GM23338 (cell line): ENCODE data around the gene ASPG. TPM values are rescaled to one million over a fixed set of nuclear protein-coding genes. Genes with fewer than 3 reads are reported as not detected.

ENCODE experiments used
- ATAC-seq: fragments of 200-7000 bp; cut with Tn5 transposase; 3 replicates; pipeline ENCODE4 v1.9.1; 2020
- DNase-seq: peaks from one replicate; pipeline ENCODE4 v3.0.0-alpha.2; 2015; ENCODE audit warnings: low spot score
- H2AFZ ChIP-seq: fragments of 200-600 bp; sonication (generic); 2 replicates; pipeline ENCODE4 v1.8.0; 2016; ENCODE audit warnings: antibody characterized with exemption, mild to moderate bottlenecking, moderate library complexity
- H3F3A ChIP-seq: fragments of 200-600 bp; sonication (generic); replicated peaks from 2 replicates; pipeline ENCODE4 v1.8.0; 2017; ENCODE audit warnings: antibody characterized with exemption, mixed run types, low read depth
- H3K27ac ChIP-seq: fragments of 200-600 bp; sonication (generic); 2 replicates; pipeline ENCODE4 v1.6.1; 2016; ENCODE audit warnings: low read depth
- H3K27me3 ChIP-seq: fragments of 200-600 bp; sonication (generic); 2 replicates; pipeline ENCODE4 v1.8.0; 2016; ENCODE audit warnings: mild to moderate bottlenecking, mixed run types, moderate library complexity; ENCODE audit not compliant: insufficient read depth
- H3K36me3 ChIP-seq: fragments of 200-600 bp; sonication (generic); 2 replicates; pipeline ENCODE4 v1.8.0; 2016; ENCODE audit warnings: mild to moderate bottlenecking; ENCODE audit not compliant: insufficient read depth
- H3K4me1 ChIP-seq: fragments of 200-600 bp; sonication (generic); 2 replicates; pipeline ENCODE4 v1.8.0; 2016; ENCODE audit warnings: mild to moderate bottlenecking, moderate library complexity; ENCODE audit not compliant: insufficient read depth
- H3K4me2 ChIP-seq: fragments of 200-600 bp; sonication (generic); 2 replicates; pipeline ENCODE4 v1.7.1; 2017; ENCODE audit warnings: mixed run types
- H3K4me3 ChIP-seq: fragments of 200-600 bp; sonication (generic); 2 replicates; pipeline ENCODE4 v1.6.1; 2016; ENCODE audit warnings: mixed run types
- H3K79me2 ChIP-seq: fragments of 200-600 bp; sonication (generic); replicated peaks from 2 replicates; pipeline ENCODE4 v1.8.0; 2017; ENCODE audit warnings: mild to moderate bottlenecking; ENCODE audit not compliant: insufficient read depth
- H3K9me2 ChIP-seq: fragments of 200-600 bp; sonication (generic); 2 replicates; pipeline ENCODE4 v1.8.0; 2017; ENCODE audit not compliant: insufficient read depth
- H4K20me1 ChIP-seq: fragments of 200-600 bp; sonication (generic); replicated peaks from 2 replicates; pipeline ENCODE4 v1.8.0; 2017; ENCODE audit warnings: mild to moderate bottlenecking; ENCODE audit not compliant: insufficient read depth
- H3K27ac Mint-ChIP-seq: 2 replicates; pipeline ENCODE4 v1.8.0; 2020; ENCODE audit warnings: inconsistent platforms, mild to moderate bottlenecking, moderate library complexity, mixed read lengths
- H3K27me3 Mint-ChIP-seq: 3 replicates; pipeline ENCODE4 v1.8.0; 2022; ENCODE audit warnings: low read depth, mild to moderate bottlenecking, moderate library complexity, mixed read lengths, inconsistent platforms; ENCODE audit not compliant: insufficient read depth, poor library complexity
- H3K36me3 Mint-ChIP-seq: 3 replicates; pipeline ENCODE4 v1.8.0; 2021; ENCODE audit warnings: low read depth, mild to moderate bottlenecking, inconsistent platforms, moderate library complexity, mixed read lengths
- H3K4me1 Mint-ChIP-seq: 3 replicates; pipeline ENCODE4 v1.8.0; 2020; ENCODE audit warnings: mild to moderate bottlenecking, inconsistent platforms, mixed read lengths
- H3K4me3 Mint-ChIP-seq: 3 replicates; pipeline ENCODE4 v1.8.0; 2021; ENCODE audit warnings: moderate library complexity, mild to moderate bottlenecking, inconsistent platforms, mixed read lengths
- H3K9me3 Mint-ChIP-seq: 3 replicates; pipeline ENCODE4 v1.8.0; 2020; ENCODE audit warnings: moderate library complexity, mild to moderate bottlenecking, inconsistent platforms, mixed read lengths
- CTCF ChIP-seq, 2 experiments: fragments of 200-600 bp in 1 of 2; sonication (generic) in 1 of 2; conservative IDR thresholded peaks; 2 replicates each; pipeline versions ENCODE4 v1.5.1 to v1.6.1; 2016 to 2017; ENCODE audit warnings: antibody characterized with exemption in 2 of 2, low read depth in 2 of 2, mild to moderate bottlenecking in 2 of 2, moderate library complexity in 1 of 2
- ETS1 ChIP-seq: IDR thresholded peaks from 2 replicates; pipeline ENCODE4 v1.6.1; 2016; ENCODE audit warnings: antibody characterized with exemption
- EZH2 ChIP-seq: fragments of 200-600 bp; sonication (generic); IDR thresholded peaks from one replicate; pipeline ENCODE4 v1.8.0; 2017; ENCODE audit warnings: antibody characterized with exemption, mild to moderate bottlenecking, low read depth; ENCODE audit not compliant: unreplicated experiment
- EZH2phosphoT487 ChIP-seq: fragments of 200-600 bp; sonication (generic); IDR thresholded peaks from one replicate; pipeline ENCODE4 v1.8.1; 2018; ENCODE audit warnings: antibody characterized with exemption; ENCODE audit not compliant: unreplicated experiment
- JUNB ChIP-seq: IDR thresholded peaks from one replicate; pipeline ENCODE4 v1.6.1; 2016; ENCODE audit warnings: antibody characterized with exemption; ENCODE audit not compliant: unreplicated experiment
- REST ChIP-seq: IDR thresholded peaks from one replicate; pipeline ENCODE4 v1.6.1; 2018; ENCODE audit warnings: antibody characterized with exemption; ENCODE audit not compliant: unreplicated experiment
- STAT1 ChIP-seq: IDR thresholded peaks from one replicate; pipeline ENCODE4 v1.6.1; 2016; ENCODE audit warnings: antibody characterized with exemption; ENCODE audit not compliant: unreplicated experiment
- ZNF114 ChIP-seq: fragments of 250-450 bp; sonication (Bioruptor Pico); IDR thresholded peaks from 2 replicates; pipeline ENCODE4 v1.5.0; 2020; ENCODE audit warnings: mild to moderate bottlenecking, moderate library complexity
- ZNF331 ChIP-seq: fragments of 250-450 bp; sonication (Bioruptor Pico); IDR thresholded peaks from 2 replicates; pipeline ENCODE4 v1.5.0; 2020; ENCODE audit warnings: low read depth, mild to moderate bottlenecking, moderate library complexity
- polyA plus RNA-seq: library from polyadenylated mRNA; unstranded; fragments of >200 nt; fragmentation: Nextera tagmentation; extraction: Ambion mirVana; gene quantifications from 2 replicates; pipeline ENCODE4 v1.2.1, GENCODE V29; 2016
- total RNA-seq: library from RNA; depleted of rRNA; stranded (reverse); fragments of >200 nt; shearing (Covaris generic); gene quantifications from 2 replicates; pipeline ENCODE4 v1.2.3, GENCODE V29; 2014

The ASPG gene
- total and polyA plus RNA-seq, 2 experiments from 2014 or later = 0.61 to 6.2 TPM

- DNase-seq (no peak), ATAC-seq (no peak)
- no peaks in the 10 kb centered on the region for H3K9me3 Mint-ChIP-seq
- H3K4me2 ChIP-seq = no peak overlapping the region
- H3K27ac ChIP-seq = no peak overlapping the region
- 0 out of 2 replicates have a peak, but pooled peaks cover 5% of the 10 kb centered on the region for H3F3A ChIP-seq
- H3K4me3 Mint-ChIP-seq = no peak overlapping the region
- peaks cover 21% of the 10 kb centered on the region for H3K4me1 ChIP-seq
- H3K27me3 Mint-ChIP-seq = peaks cover 17% of the 10 kb centered on the region
- no peaks in the 10 kb centered on the region for H3K36me3 ChIP-seq
- H4K20me1 ChIP-seq = peaks cover 4% of the 10 kb centered on the region
- H3K4me1 Mint-ChIP-seq = peaks cover 36% of the 10 kb centered on the region
- H3K9me2 ChIP-seq = no peaks in the 10 kb centered on the region
- H3K27me3 ChIP-seq = no peaks in the 10 kb centered on the region
- no peaks in the 10 kb centered on the region; the same call in 2 of the 3 replicates for H3K36me3 Mint-ChIP-seq
- no peak overlapping the region for H3K4me3 ChIP-seq
- H3K27ac Mint-ChIP-seq = no peak overlapping the region
- peaks cover 88% of the 10 kb centered on the region for H3K79me2 ChIP-seq
- no peak overlapping the region for H2AFZ ChIP-seq
- TF ChIP-seq REST = no peak
- no peak for TF ChIP-seq ZNF331 (CRISPR knock-in tag)
- no peak for TF ChIP-seq EZH2phosphoT487
- TF ChIP-seq ETS1 = no peak
- TF ChIP-seq JUNB = no peak
- no peak for TF ChIP-seq STAT1
- TF ChIP-seq ZNF114 = no peak
Measured at GRCh38 chr14:104146651-104147345, 61.3 kb downstream of the ASPG start.

- H3K27me3 ChIP-seq = no peaks in the 10 kb centered on the region
- H3K9me2 ChIP-seq = no peaks in the 10 kb centered on the region
- peaks cover 36% of the 10 kb centered on the region for H3K4me1 Mint-ChIP-seq
- peaks cover 88% of the 10 kb centered on the region for H3K79me2 ChIP-seq
- peak overlapping the region; percentile 91 for H3K27ac Mint-ChIP-seq
- H3K4me3 Mint-ChIP-seq = peak overlapping the region; percentile 21; the same call in 1 of the 3 replicates
- peak overlapping the region; percentile 67 for H3K4me2 ChIP-seq
- no peak for DNase-seq
- 0 out of 2 replicates have a peak, but pooled peaks cover 5% of the 10 kb centered on the region for H3F3A ChIP-seq
- H2AFZ ChIP-seq = no peak overlapping the region
- H3K36me3 Mint-ChIP-seq = no peaks in the 10 kb centered on the region; the same call in 2 of the 3 replicates
- ATAC-seq = no peak
- no peak overlapping the region; the same call in 1 of the 2 replicates for H3K4me3 ChIP-seq
- H3K36me3 ChIP-seq = no peaks in the 10 kb centered on the region
- peaks cover 21% of the 10 kb centered on the region for H3K4me1 ChIP-seq
- H3K27me3 Mint-ChIP-seq = peaks cover 15% of the 10 kb centered on the region
- peaks cover 4% of the 10 kb centered on the region for H4K20me1 ChIP-seq
- no peaks in the 10 kb centered on the region for H3K9me3 Mint-ChIP-seq
- H3K27ac ChIP-seq = peak overlapping the region; percentile 72; the same call in 1 of the 2 replicates
- TF ChIP-seq ZNF114 = no peak
- TF ChIP-seq ZNF331 (CRISPR knock-in tag) = no peak
- TF ChIP-seq EZH2 = no peak
- TF ChIP-seq STAT1 = no peak
- TF ChIP-seq CTCF (conservative IDR thresholded peaks at IDR 0.05; ENCODE audit: low read depth in 2 of 2) = no peak
Measured at GRCh38 chr14:104147346-104148125, 62.0 kb downstream of the ASPG start.
